Activated T-helper 17 cell treated with anti-CD3 and anti-CD28 coated beads, Interleukin-2, amount 50 U/mL, for 72 hours (primary cell): Measurements from ENCODE around the gene SLC26A3. TPM values are rescaled to one million over a fixed set of nuclear protein-coding genes. Genes with fewer than 3 reads are reported as not detected.
"Not testable (repeated sequence)": the region's sequence is repeated elsewhere in the genome, so short reads cannot be mapped to it uniquely, and the experiment has no call there.

Experiments used
- ATAC-seq: fragments of 150-1000 bp; cut with Tn5 transposase; replicated peaks from 2 replicates; pipeline ENCODE4 v1.10.0; 2021; ENCODE audit warnings: mild to moderate bottlenecking, moderate library complexity
- H3K27ac Mint-ChIP-seq: one replicate; pipeline ENCODE4 v1.8.0; 2022; ENCODE audit warnings: mixed read lengths
- H3K27me3 Mint-ChIP-seq: one replicate; pipeline ENCODE4 v1.8.0; 2022; ENCODE audit warnings: mixed read lengths
- H3K36me3 Mint-ChIP-seq: one replicate; pipeline ENCODE4 v1.8.0; 2022; ENCODE audit warnings: low read depth, mild to moderate bottlenecking, mixed read lengths
- H3K4me1 Mint-ChIP-seq: one replicate; pipeline ENCODE4 v1.8.0; 2022; ENCODE audit warnings: mixed read lengths
- H3K4me3 Mint-ChIP-seq: one replicate; pipeline ENCODE4 v1.8.0; 2022; ENCODE audit warnings: mild to moderate bottlenecking, mixed read lengths
- H3K9me3 Mint-ChIP-seq: one replicate; pipeline ENCODE4 v1.8.0; 2022; ENCODE audit warnings: mixed read lengths
- total RNA-seq, 2 donors: library from RNA; stranded (reverse); gene quantifications; one replicate each; pipeline ENCODE4 v1.2.3, GENCODE V29; 2022

Gene SLC26A3
- not detected for total RNA-seq

DNA sequence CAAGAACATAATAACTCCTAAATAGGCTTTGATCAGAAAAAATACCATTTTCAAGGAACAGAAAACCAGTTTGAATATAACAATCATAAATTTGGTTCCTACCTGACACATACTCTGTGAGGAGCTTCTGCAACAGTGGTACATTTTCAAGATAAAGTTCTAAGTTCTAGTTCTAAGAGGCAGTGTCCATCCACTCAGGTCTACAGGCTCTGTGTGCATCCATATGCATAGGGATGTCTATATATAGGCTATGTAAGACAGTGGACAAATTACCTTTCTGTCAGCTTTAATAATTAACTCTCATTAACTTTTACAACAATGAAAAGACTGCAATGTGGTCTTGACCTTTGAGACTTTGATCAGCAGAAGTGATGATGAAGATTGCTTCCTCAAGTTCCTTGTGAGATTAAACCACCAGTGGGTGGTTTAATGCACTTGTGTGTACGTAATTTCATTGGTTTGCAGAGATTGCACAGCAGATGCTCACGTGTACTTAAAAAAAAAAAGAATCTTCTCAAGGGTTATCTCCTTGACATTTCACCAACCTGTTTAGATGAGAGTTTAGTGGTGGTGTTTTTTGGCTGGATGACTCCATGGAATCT is at the start of gene SLC26A3:
Gene SLC26A3 (minus strand): TSS at position 215 of the 602 bp plus-strand sequence. CDS start 8,714 bp downstream, outside the sequence.
- no peaks in the 10 kb centered on the region for H3K36me3 Mint-ChIP-seq
- no peak for ATAC-seq
- no peaks in the 10 kb centered on the region for H3K9me3 Mint-ChIP-seq
- H3K27me3 Mint-ChIP-seq: no peaks in the 10 kb centered on the region
- H3K4me3 Mint-ChIP-seq: no peak within 1 kb of the TSS
- H3K27ac Mint-ChIP-seq: no peak within 1 kb of the TSS
- H3K4me1 Mint-ChIP-seq: no peaks in the 10 kb centered on the region

DNA sequence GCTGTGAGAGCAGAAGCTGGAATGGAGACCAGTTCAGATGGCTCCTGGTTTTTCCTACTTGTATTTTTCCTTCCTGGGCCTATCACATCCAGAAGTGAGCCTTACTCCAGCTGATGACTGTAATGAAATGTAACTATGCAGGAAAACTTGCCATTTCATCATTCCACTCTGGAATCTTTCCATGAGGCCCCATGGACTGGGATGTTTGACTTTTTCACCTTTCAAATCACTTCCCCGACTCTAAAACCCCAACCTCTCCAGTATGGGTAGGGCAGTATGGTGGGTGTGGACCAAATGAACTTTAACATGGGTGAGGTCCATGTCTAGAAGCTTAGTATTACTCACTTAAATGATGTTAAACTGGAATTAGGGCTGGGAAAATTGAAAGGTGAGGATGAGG is 47.6 kb upstream of the SLC26A3 start:
- Mint-ChIP-seq H3K4me3 (no peak overlapping the region), H3K36me3 (no peaks in the 10 kb centered on the region), H3K9me3 (no peaks in the 10 kb centered on the region), H3K27me3 (no peaks in the 10 kb centered on the region), H3K27ac (no peak overlapping the region), H3K4me1 (peaks cover 11% of the 10 kb centered on the region)
- ATAC-seq: no peak

DNA sequence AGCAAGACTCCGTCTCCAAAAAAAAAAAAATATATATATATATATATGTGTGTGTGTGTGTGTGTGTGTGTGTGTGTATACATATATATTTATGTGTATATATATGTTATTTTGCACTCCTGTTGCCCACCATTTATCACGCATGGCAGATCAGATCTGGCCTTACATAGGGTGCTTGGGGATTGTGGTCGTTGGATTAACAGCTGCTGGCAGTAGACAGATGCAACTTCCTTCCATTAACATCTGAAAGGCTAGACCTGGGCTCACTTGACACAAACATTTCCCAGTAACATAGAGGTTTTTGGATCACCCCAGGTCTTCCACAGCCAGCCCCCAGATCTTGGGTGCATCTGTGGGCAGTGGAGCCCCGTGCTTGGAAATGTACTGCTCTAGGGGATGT is 47.2 kb upstream of the SLC26A3 start:
- Mint-ChIP-seq H3K36me3 (no peaks in the 10 kb centered on the region), H3K27me3 (no peaks in the 10 kb centered on the region), H3K27ac (no peak overlapping the region), H3K9me3 (no peaks in the 10 kb centered on the region), H3K4me1 (peaks cover 11% of the 10 kb centered on the region), H3K4me3 (no peak overlapping the region)
- no peak for ATAC-seq

DNA sequence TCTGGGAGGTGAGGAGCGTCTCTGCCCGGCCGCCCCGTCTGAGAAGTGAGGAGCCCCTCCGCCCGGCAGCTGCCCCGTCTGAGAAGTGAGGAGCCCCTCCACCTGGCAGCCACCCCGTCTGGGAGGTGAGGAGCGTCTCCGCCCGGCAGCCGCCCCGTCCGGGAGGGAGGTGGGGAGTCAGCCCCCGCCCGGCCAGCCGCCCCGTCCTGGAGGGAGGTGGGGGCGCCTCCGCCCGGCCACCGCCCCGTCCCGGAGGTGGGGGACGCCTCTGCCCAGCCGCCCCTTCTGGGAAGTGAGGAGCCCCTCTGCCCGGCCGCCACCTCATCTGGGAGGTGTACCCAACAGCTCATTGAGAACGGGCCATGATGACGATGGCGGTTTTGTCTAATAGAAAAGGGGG is 45.2 kb upstream of the SLC26A3 start:
- not testable (repeated sequence) for H3K4me1 Mint-ChIP-seq, H3K9me3 Mint-ChIP-seq, H3K4me3 Mint-ChIP-seq, H3K27me3 Mint-ChIP-seq, H3K36me3 Mint-ChIP-seq, ATAC-seq, H3K27ac Mint-ChIP-seq

DNA sequence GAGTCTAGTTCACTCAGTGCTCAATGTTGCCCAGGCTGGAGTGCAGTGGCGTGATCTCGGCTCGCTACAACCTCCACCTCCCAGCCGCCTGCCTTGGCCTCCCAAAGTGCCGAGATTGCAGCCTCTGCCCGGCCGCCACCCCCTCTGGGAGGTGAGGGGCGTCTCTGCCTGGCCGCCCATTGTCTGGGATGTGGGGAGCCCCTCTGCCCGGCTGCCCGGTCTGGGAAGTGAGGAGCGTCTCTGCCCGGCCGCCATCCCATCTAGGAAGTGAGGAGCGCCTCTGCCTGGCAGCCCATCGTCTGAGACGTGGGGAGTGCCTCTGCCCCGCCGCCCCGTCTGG is 44.8 kb upstream of the SLC26A3 start:
- not testable (repeated sequence) for ATAC-seq, H3K27me3 Mint-ChIP-seq, H3K4me3 Mint-ChIP-seq, H3K4me1 Mint-ChIP-seq, H3K27ac Mint-ChIP-seq, H3K36me3 Mint-ChIP-seq, H3K9me3 Mint-ChIP-seq

DNA sequence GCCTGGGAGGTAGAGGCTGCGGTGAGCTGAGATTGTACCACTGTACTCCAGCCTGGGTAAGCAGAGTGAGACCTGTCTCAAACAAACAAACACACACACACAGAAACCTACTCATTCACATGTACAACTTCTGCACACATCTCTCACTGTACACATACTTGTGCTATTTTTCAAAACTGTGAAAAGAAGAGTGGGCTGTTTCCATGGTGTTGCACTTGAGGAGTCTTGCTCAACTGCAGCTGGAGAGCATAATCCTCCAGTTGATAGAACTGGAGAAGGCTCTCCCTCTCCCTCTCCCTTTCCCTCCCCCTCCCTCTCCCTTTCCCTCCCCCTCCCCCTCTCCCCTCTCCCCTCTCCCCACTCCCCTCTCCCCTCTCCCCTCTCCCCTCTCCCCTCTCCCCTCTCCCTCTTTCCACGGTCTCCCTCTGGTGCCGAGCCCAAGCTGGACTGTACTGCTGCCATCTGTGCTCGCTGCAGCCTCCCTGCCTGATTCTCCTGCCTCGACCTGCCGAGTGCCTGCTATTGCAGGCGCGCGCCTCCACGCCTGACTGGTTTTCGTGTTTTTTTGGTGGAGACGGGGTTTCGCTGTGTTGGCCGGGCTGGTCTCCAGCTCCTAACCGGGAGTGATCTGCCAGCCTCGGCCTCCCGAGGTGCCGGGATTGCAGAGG is 44.3 kb upstream of the SLC26A3 start:
- Mint-ChIP-seq H3K36me3 (no peaks in the 10 kb centered on the region), H3K4me3 (no peak overlapping the region), H3K27me3 (no peaks in the 10 kb centered on the region), H3K9me3 (no peaks in the 10 kb centered on the region), H3K27ac (no peak overlapping the region), H3K4me1 (peaks cover 6% of the 10 kb centered on the region)
- no peak for ATAC-seq

DNA sequence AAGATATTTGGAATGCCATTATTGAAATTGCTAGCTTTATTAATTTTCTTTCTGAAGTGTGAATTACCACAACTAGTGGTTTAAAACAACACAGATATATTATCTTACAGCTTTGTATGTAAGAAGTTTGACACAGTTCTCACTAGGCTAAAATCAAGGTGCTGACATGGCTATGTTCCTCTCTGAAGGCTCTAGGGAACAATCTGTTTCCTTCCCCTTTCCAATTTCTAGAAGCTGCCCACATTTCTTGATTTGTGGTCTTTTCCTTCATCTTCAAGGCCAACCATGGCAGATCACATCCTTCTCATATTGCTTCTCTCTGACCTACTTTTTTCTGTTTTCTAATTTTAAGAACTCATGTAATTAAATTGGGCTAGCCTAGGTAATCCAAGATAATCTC is 43.3 kb upstream of the SLC26A3 start:
- Mint-ChIP-seq H3K4me3 (no peak overlapping the region), H3K27me3 (no peaks in the 10 kb centered on the region), H3K27ac (no peak overlapping the region), H3K9me3 (no peaks in the 10 kb centered on the region), H3K36me3 (no peaks in the 10 kb centered on the region), H3K4me1 (peaks cover 6% of the 10 kb centered on the region)
- ATAC-seq: no peak

DNA sequence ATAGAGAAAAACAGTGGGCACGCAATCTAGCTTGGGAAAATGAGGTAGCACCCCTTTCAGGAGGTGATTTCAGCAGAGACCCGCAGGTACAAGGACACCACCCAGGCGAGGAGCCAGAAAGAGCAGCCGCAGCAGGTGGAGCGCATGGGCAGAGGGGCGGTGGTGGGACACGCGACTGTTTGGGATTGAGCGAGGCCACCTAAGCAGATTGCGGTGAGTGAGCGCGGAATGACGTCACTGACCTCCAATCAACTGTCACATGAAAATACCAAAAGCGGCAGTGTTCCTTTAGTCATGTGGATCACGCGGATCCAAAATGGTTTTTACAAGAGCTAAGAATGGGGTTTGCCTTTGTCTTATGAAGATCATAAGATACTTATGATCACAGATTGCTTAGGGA is 40.2 kb upstream of the SLC26A3 start:
- Mint-ChIP-seq H3K27ac (no peak overlapping the region), H3K4me3 (no peak overlapping the region), H3K9me3 (no peaks in the 10 kb centered on the region), H3K27me3 (no peaks in the 10 kb centered on the region), H3K4me1 (no peaks in the 10 kb centered on the region), H3K36me3 (no peaks in the 10 kb centered on the region)
- ATAC-seq: no peak

DNA sequence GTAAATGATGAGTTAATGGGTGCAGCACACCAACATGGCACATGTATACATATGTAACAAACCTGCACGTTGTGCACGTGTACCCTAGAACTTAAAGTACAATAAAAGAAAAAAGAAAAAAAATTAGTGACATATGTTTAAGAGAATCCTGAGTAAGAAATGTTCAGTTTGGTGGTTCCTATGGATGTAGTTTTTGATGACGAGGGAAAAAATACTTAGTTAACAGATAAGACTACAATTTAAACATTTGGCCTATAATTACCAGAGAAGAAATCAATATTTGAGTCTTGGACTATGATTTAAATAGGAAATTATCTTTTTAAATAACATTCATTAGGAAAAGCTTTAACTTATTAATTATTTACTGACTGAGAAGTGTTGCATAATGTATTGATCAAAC is 39.2 kb upstream of the SLC26A3 start:
- Mint-ChIP-seq H3K4me3 (no peak overlapping the region), H3K27me3 (no peaks in the 10 kb centered on the region), H3K9me3 (no peaks in the 10 kb centered on the region), H3K4me1 (no peaks in the 10 kb centered on the region), H3K36me3 (no peaks in the 10 kb centered on the region), H3K27ac (no peak overlapping the region)
- no peak for ATAC-seq

DNA sequence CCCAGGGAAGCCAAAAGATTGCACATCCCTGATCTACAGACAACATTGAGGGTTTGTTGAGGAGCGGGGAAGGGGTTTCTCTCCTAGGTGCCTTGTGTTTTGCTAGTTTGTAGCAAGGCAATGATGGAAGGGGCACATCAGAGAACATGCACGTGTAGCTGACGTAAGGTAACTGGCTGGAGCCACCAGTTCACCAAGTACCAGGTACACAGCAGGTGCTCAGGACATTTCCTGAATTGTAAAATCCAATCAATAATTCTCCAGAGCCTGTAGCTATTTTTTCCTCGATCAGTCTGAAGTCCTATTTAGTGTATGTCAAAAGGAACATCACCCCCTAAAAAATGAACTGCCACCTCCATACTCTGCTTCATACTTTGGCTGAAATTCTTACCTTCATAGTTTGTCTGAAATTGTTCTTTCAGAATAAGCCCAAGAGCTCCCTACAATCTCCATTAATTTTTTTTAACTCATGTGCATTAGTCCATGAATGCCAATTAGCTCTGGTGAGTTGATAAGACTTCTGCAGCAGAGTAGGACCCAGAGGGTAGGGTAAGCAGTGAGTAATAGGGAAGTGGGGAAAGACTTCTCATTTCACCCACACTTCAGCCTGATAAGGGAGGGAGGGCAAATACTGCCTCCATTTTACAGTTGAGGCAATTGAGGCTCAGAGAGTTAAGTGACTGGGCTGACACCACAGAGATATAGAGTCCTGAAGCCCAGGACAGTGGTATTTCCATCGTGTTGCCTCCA is 36.0 kb upstream of the SLC26A3 start:
- no peak for ATAC-seq
- H3K27ac Mint-ChIP-seq: no peak overlapping the region
- no peaks in the 10 kb centered on the region for H3K4me1 Mint-ChIP-seq
- no peaks in the 10 kb centered on the region for H3K9me3 Mint-ChIP-seq
- H3K4me3 Mint-ChIP-seq: no peak overlapping the region
- no peaks in the 10 kb centered on the region for H3K27me3 Mint-ChIP-seq
- no peaks in the 10 kb centered on the region for H3K36me3 Mint-ChIP-seq

DNA sequence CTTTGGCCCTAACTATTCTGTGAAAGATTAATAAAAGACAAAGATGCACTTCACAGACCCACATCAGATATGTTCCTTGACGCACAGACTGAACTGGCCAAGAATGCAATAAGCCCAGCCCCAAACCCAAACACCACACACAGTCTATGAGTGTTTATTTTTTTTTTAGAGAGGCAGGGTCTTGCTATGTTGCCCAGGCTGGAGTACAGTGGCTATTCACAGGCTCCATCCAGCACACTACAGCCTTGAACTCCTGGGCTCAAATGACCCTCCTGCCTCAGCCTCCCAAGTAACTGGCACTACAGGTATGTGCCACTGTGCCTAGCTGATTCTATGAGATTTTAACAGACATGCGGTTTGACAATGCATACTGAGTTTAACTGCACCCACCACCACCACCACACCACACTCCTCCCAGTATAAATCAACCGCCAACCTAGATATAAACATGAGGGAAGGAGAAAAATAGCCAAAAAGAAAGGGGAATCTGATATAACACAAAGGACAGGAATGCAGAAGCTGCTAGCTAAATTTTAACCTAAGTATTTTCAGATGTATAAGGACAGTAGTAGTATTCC is 35.1 kb upstream of the SLC26A3 start:
- Mint-ChIP-seq H3K36me3 (no peaks in the 10 kb centered on the region), H3K4me3 (no peak overlapping the region), H3K27me3 (no peaks in the 10 kb centered on the region), H3K4me1 (no peaks in the 10 kb centered on the region), H3K27ac (no peak overlapping the region), H3K9me3 (no peaks in the 10 kb centered on the region)
- ATAC-seq: no peak

DNA sequence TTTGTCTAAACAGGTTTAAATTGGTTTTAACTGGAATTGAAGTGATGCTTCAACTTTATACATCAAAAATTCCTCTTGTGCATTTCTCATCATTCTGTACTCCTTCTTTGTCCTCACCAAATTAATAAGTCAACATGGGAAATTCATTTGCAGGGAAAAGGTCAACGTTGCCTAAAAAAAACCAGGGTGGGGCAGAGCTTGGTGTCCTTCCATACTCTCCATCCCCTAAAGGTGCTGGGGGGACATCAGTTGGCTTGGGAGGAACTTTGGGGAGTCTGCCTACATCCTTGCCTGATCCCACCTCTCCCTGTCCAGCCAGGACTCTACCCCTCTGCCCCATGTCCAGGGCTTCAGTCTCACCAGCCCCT is 34.1 kb upstream of the SLC26A3 start:
- H3K9me3 Mint-ChIP-seq: peaks cover 5% of the 10 kb centered on the region
- no peaks in the 10 kb centered on the region for H3K36me3 Mint-ChIP-seq
- ATAC-seq: no peak
- no peak overlapping the region for H3K4me3 Mint-ChIP-seq
- peaks cover 5% of the 10 kb centered on the region for H3K27me3 Mint-ChIP-seq
- peak overlapping the region; percentile 1 for H3K27ac Mint-ChIP-seq
- no peaks in the 10 kb centered on the region for H3K4me1 Mint-ChIP-seq

DNA sequence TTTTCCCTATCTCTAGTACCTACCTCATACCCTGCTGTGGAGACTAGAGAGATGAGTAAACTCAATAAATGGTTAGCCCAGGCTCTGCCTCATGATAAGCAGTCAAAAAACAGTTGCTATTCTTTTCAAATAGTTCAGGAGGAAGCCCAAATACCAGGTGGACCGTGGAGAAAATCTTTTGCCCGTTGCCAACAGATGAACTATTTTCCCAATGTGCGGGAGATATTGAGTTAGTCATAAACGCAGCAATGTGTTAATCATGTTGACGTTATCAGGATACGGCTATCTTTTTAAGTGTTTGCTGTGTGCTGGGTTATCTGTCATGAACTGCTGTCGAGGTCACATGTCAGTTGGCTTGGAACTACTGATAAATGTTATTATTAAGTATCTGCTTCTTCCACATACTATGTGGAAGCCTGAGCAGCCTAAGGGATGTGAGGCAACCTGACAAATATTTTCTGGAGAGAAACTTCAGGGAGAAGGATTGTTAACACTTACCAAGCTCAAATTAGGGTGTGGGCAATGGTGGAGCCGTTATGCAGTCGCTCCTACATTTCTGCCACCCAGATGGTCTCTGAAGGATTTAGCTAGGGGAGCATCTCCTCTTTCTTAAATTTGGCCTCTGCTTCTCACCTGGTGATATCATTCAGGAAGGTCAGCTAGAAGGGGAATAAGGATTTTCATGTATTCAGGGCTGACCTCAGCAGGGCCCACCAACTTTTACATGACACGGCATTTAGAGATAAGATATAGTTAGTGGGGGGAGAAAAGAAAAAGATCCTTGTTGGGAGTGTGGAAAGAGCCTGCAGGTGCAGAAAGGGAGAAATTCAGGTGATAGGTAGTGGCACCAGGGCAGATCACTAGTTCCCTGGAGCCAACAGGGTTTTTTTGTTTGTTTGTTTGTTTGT is 33.5 kb upstream of the SLC26A3 start:
- Mint-ChIP-seq H3K27me3 (peaks cover 5% of the 10 kb centered on the region), H3K4me1 (no peaks in the 10 kb centered on the region), H3K9me3 (peaks cover 5% of the 10 kb centered on the region), H3K27ac (no peak overlapping the region), H3K36me3 (no peaks in the 10 kb centered on the region), H3K4me3 (no peak overlapping the region)
- ATAC-seq: no peak

DNA sequence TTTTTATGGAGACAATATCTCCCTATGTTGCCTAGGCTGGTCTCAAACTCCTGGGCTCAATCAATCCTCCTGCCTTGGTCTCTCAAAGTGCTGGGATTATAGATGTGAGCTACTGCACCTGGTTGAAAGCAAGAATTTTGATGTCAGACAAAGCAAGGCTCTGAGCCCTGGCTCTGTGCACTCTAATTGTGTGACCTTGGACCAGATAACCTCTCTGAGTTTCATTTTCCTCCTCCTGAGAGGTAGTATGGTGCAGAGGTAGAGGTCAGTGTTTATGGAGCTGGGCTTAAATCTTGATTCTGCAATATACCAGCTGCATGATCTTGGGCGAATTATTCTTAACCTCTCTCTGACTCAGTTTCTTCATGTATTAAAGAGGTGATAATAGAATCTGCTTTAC is 31.4 kb upstream of the SLC26A3 start:
- no peak overlapping the region for H3K4me3 Mint-ChIP-seq
- ATAC-seq: no peak
- no peaks in the 10 kb centered on the region for H3K4me1 Mint-ChIP-seq
- no peaks in the 10 kb centered on the region for H3K36me3 Mint-ChIP-seq
- no peak overlapping the region for H3K27ac Mint-ChIP-seq
- peaks cover 5% of the 10 kb centered on the region for H3K9me3 Mint-ChIP-seq
- H3K27me3 Mint-ChIP-seq: peaks cover 9% of the 10 kb centered on the region
